ENCODE results near the gene BBS2.

Gene BBS2

GRCh38 chr16:56519459-56520250 is at the start of gene BBS2:
Gene BBS2, minus strand, starts transcription at chr16:56520024. Its CDS starts 162 bp downstream, at chr16:56519862.
- peak; percentile 92 for DNase-seq (ENCODE audit: low spot score)

GRCh38 chr16:56564793-56565477 is 45.1 kb upstream of the BBS2 start, which contains the start of gene MT4:
Gene MT4, plus strand, starts transcription at chr16:56565073. Its CDS starts 56 bp downstream, at chr16:56565129.
- no peak for DNase-seq (ENCODE audit: low spot score)

- DNase-seq (ENCODE audit: low spot score): no peak
These were observed 41.3 kb upstream of the BBS2 start for GRCh38 chr16:56561126-56561525.

GRCh38 chr16:56560447-56560846 is 40.6 kb upstream of the BBS2 start:
- DNase-seq (ENCODE audit: low spot score): no peak

GRCh38 chr16:56559109-56559508 is 39.3 kb upstream of the BBS2 start:
- DNase-seq (ENCODE audit: low spot score): no peak

GRCh38 chr16:56558024-56558747 is 38.4 kb upstream of the BBS2 start:
- peak; percentile 25 for DNase-seq (ENCODE audit: low spot score)

- DNase-seq (ENCODE audit: low spot score): no peak
These were observed 34.6 kb upstream of the BBS2 start for GRCh38 chr16:56554441-56554840.

GRCh38 chr16:56551796-56552738 is 32.2 kb upstream of the BBS2 start:
- peak; percentile 42 for DNase-seq (ENCODE audit: low spot score)

GRCh38 chr16:56549744-56550385 is 30.0 kb upstream of the BBS2 start:
- DNase-seq (ENCODE audit: low spot score): no peak

GRCh38 chr16:56549161-56549560 is 29.3 kb upstream of the BBS2 start:
- no peak for DNase-seq (ENCODE audit: low spot score)

- DNase-seq (ENCODE audit: low spot score): no peak
These were observed 28.2 kb upstream of the BBS2 start for GRCh38 chr16:56547949-56548567.

- DNase-seq (ENCODE audit: low spot score): no peak
These were observed 27.5 kb upstream of the BBS2 start for GRCh38 chr16:56547120-56547948.

- no peak for DNase-seq (ENCODE audit: low spot score)
These were observed 22.2 kb upstream of the BBS2 start for GRCh38 chr16:56542039-56542438.

GRCh38 chr16:56539656-56540055 is 19.8 kb upstream of the BBS2 start:
- no peak for DNase-seq (ENCODE audit: low spot score)

GRCh38 chr16:56538331-56538730 is 18.5 kb upstream of the BBS2 start:
- no peak for DNase-seq (ENCODE audit: low spot score)

- no peak for DNase-seq (ENCODE audit: low spot score)
These were observed 15.1 kb upstream of the BBS2 start for GRCh38 chr16:56534847-56535383.

GRCh38 chr16:56532714-56533113 is 12.9 kb upstream of the BBS2 start:
- DNase-seq (ENCODE audit: low spot score): no peak

- DNase-seq (ENCODE audit: low spot score): no peak
These were observed 11.0 kb upstream of the BBS2 start for GRCh38 chr16:56530872-56531271.

GRCh38 chr16:56525236-56525635 is 5.4 kb upstream of the BBS2 start:
- no peak for DNase-seq (ENCODE audit: low spot score)

GRCh38 chr16:56520251-56520577 is 390 bp upstream of the BBS2 start:
- DNase-seq (ENCODE audit: low spot score): no peak
